PFSK-1 (cell line): Measurements from ENCODE around the gene ATP4A.

Experiments used
- FOXP2 ChIP-seq: optimal IDR thresholded peaks from 2 replicates; pipeline ENCODE3; 2011; ENCODE audit warnings: borderline replicate concordance, control low read depth, inconsistent platforms; ENCODE audit not compliant: insufficient read depth; ENCODE audit errors: extremely low read length, extremely low read depth
- POLR2AphosphoS5 ChIP-seq: IDR thresholded peaks from 2 replicates; pipeline ENCODE4 v1.6.1; 2012; ENCODE audit warnings: low read depth, mild to moderate bottlenecking, control low read depth, low read length, moderate library complexity
- SIN3A ChIP-seq: IDR thresholded peaks from 2 replicates; pipeline ENCODE4 v1.6.1; 2012; ENCODE audit warnings: mild to moderate bottlenecking, low read length, moderate library complexity, borderline replicate concordance; ENCODE audit not compliant: insufficient read depth
- TAF1 ChIP-seq: IDR thresholded peaks from 2 replicates; pipeline ENCODE4 v1.6.1; 2012; ENCODE audit warnings: low read length, control low read depth, borderline replicate concordance; ENCODE audit not compliant: insufficient read depth
- TF ChIP-seq, protein P1 (sequence below), 2 experiments: IDR thresholded peaks; 2 replicates each; pipeline versions ENCODE4 v1.6.1 to v1.8.0; 2011 to 2012; ENCODE audit warnings: low read depth in 2 of 2, low read length in 2 of 2, control low read depth in 1 of 2, inconsistent platforms in 1 of 2, mild to moderate bottlenecking in 1 of 2, moderate library complexity in 1 of 2; ENCODE audit not compliant: insufficient read depth in 1 of 2

Gene ATP4A

DNA sequence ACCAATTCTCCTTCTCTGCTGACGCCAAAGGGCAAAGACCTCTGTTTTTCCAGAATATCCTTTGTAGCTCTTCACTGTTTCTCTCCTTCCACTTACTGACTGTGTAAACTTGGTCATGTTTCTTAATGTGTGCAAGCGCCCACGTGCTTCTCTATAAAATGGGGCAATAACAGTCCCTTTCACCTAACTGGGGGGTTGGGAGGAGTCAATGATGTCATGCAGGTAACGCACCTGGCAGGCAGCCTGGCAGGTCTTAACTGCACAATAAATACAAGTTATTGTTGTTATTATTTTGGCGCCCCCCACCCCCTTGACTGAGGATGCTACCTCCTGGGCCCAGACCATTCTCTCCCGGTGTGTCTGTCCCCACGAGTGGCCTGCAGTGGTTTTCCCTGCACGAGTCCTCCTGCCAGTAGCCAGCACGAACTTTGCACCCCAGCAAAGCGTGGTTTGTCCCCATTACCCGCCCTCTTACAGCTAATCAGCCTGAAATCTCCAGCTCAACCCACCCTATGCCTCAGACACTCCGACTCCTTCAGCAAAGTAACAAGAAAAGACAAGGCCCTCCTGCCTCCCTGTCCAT, 40.6 kb downstream of the ATP4A start:
- no peak for TF ChIP-seq SIN3A

DNA sequence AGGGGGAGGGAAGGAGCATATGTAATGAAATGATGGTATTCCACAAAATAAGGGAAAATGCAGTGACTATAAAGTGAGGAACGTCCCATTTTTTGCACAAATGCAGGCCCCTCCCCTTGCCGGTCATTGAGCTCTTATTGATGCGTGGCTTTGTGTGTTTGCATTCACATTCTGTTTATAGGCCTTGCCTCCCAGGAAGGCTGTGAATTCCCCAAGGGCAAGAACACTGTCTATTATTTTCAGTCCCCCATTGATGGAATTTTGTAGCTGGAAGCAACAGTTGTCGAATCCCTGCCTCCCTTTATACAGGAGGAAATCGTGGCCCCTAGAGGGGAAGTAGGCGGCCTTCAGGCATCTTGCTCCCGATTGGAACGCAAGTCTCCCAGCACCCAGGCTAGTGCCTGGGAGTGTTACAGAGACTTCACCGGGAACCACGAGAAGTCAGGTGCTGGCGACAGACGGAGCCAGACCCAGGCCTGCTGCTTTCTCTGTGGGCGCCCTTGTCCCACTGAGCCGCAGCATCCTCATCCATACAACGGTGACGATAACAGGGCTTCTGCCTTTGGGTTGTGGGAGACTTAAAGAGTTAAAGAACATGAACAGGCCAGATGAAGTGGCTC, 42.2 kb downstream of the ATP4A start:
- TF ChIP-seq, protein P1, sequence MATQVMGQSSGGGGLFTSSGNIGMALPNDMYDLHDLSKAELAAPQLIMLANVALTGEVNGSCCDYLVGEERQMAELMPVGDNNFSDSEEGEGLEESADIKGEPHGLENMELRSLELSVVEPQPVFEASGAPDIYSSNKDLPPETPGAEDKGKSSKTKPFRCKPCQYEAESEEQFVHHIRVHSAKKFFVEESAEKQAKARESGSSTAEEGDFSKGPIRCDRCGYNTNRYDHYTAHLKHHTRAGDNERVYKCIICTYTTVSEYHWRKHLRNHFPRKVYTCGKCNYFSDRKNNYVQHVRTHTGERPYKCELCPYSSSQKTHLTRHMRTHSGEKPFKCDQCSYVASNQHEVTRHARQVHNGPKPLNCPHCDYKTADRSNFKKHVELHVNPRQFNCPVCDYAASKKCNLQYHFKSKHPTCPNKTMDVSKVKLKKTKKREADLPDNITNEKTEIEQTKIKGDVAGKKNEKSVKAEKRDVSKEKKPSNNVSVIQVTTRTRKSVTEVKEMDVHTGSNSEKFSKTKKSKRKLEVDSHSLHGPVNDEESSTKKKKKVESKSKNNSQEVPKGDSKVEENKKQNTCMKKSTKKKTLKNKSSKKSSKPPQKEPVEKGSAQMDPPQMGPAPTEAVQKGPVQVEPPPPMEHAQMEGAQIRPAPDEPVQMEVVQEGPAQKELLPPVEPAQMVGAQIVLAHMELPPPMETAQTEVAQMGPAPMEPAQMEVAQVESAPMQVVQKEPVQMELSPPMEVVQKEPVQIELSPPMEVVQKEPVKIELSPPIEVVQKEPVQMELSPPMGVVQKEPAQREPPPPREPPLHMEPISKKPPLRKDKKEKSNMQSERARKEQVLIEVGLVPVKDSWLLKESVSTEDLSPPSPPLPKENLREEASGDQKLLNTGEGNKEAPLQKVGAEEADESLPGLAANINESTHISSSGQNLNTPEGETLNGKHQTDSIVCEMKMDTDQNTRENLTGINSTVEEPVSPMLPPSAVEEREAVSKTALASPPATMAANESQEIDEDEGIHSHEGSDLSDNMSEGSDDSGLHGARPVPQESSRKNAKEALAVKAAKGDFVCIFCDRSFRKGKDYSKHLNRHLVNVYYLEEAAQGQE (IDR thresholded peaks at IDR 0.05; ENCODE audit: insufficient read depth in 1 of 2, low read depth in 2 of 2, low read length in 2 of 2), result no peak
- no peak for TF ChIP-seq FOXP2
- TF ChIP-seq SIN3A, result no peak
- no peak for TF ChIP-seq POLR2AphosphoS5
- TF ChIP-seq TAF1, result no peak

DNA sequence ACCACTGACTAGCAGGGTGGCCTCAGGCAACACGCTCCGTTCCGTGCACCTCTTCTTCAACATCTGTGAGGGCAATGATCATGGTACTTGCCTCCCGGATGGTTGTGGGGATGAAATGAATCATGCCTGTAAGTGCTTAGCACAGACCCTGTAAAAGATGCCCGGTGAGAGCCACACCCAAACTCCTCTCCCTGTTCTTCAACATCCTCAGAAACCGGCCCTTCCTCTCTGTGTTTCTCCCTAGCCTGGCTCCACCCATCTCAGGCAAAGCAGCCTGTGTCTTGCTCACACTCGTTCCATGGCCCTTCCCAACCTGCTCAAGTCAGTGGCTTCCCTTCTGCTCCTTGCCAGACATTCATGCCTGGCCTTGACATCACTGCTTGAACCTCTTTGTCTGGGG, 44.2 kb downstream of the ATP4A start:
- TF ChIP-seq, protein P1 (IDR thresholded peaks at IDR 0.05; ENCODE audit: insufficient read depth in 1 of 2, low read depth in 2 of 2, low read length in 2 of 2), result no peak
- TF ChIP-seq TAF1 (no peak), FOXP2 (no peak), POLR2AphosphoS5 (no peak), SIN3A (no peak)

DNA sequence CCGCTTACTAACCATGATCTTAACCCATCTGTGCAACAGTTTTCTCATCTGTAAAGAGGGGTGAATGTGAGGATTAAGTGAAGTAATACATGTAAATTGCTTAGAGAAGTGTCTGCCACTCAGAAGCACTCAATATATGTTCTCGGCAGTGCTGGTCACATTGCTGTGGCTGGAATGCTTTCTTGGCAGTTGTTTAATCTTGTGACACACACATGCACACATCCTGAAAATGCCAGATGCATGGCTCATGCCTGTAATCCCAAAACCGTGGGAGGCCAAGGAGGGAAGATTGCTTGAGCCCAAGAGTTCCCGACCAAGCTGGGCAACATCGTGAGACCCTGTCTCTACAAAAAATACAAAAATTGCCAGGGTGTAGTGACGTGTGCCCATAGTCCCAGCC, 45.1 kb downstream of the ATP4A start:
- no peak for TF ChIP-seq TAF1
- TF ChIP-seq SIN3A, result no peak
- TF ChIP-seq POLR2AphosphoS5, result no peak
- TF ChIP-seq, protein P1 (IDR thresholded peaks at IDR 0.05; ENCODE audit: insufficient read depth in 1 of 2, low read depth in 2 of 2, low read length in 2 of 2), result no peak
- TF ChIP-seq FOXP2, result no peak

DNA sequence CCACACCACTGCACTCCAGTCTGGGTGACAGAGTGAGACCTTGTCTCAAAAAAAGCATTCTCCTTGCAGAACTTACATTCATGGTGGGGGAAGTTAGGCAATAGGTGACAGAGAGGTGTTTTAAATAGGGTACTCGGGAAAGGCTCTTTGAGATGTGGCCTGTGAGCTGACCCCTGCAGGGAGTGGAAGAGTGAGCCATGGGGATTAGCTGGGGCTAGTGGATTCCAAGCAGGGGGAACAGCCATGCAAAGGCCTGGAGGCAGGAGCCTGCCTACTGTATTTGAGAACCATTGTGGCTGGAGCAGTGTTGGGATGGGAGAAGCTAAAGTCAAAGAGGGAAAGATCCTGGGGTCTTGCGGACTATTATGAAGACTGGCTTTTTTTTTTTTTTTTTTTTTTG, 46.1 kb downstream of the ATP4A start:
- TF ChIP-seq, protein P1 (IDR thresholded peaks at IDR 0.05; ENCODE audit: insufficient read depth in 1 of 2, low read depth in 2 of 2, low read length in 2 of 2), result no peak
- TF ChIP-seq FOXP2, result no peak
- TF ChIP-seq POLR2AphosphoS5, result no peak
- TF ChIP-seq TAF1, result no peak
- TF ChIP-seq SIN3A, result no peak
